GF-D8 (cell line): ENCODE data around the gene PSMC4.

Source experiments
- DNase-seq: peaks from one replicate; lab custom pipeline; 2025; lab: John Stamatoyannopoulos, UW

The PSMC4 gene

DNA sequence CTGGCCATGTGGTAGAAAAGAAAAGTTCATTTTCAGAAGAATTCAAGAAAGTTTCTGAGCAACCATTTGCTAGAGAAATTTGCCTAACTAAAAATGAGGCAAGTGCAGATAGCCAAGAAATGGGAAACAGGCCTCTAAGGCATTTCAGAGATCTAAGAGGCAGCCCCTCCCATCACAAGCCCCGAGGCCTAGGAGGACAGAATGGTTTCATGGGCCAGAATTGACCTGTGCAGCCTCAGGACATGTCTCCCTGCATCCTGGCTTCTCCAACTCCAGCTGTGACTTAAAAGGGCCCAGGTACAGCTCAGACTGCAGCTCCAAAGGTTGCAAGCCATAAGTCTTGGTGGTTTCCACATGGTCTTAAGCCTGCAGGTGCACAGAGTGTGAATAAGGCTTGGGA lies 22.6 kb downstream of the PSMC4 start:
- DNase-seq: no peak

GRCh38 chr19:39994361-39994760 lies 23.4 kb downstream of the PSMC4 start:
- DNase-seq: no peak

GRCh38 chr19:39995794-39996193 lies 24.8 kb downstream of the PSMC4 start:
- DNase-seq: no peak

GRCh38 chr19:39996218-39996810 lies 25.3 kb downstream of the PSMC4 start:
- DNase-seq: no peak

DNA sequence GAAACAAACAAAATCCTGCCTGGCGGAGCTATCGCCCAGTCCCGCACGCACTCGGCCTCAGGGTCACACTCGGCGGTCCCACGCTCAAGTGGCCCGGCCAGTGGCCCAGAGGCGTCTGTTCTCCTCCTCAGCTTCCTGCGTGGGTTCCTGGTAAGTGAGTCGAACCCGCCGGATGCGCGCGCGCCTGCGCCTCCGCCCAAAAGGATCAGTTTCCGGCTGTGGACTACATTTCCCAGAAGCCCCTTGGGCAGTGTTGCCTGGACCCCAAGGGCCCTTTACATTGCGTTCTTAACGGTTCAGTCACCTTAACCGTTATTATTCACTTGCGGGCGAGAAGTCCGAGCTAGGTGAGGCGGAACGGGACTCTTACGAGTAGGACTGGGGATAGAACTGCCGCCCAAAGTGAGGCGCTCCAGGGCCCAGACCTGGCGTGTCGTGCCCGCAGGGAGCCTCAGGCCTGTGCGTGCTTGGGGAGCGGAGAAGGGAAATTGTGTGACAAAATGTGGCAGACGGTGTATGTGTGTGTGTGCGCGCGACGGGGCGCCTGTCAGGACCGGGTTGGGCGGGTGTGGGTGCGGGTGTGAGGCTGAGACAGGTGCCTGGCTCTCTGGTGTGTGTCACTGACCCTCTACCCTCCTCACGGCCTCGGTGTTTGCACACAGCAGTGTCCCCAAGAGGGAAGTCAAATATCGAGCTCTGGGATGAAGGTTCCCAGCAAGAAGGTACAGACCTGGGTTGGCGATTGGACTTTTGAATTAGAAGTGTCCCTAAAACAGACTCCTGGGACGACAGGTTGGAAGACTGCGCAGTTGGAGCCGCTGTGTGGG lies 26.1 kb downstream of the PSMC4 start, which contains the start of gene ZNF546:
ZNF546 (plus strand) TSS at position 250 of the 827 bp plus-strand sequence. CDS start 1,267 bp downstream, outside the sequence.
- peak; percentile 79 for DNase-seq

DNA sequence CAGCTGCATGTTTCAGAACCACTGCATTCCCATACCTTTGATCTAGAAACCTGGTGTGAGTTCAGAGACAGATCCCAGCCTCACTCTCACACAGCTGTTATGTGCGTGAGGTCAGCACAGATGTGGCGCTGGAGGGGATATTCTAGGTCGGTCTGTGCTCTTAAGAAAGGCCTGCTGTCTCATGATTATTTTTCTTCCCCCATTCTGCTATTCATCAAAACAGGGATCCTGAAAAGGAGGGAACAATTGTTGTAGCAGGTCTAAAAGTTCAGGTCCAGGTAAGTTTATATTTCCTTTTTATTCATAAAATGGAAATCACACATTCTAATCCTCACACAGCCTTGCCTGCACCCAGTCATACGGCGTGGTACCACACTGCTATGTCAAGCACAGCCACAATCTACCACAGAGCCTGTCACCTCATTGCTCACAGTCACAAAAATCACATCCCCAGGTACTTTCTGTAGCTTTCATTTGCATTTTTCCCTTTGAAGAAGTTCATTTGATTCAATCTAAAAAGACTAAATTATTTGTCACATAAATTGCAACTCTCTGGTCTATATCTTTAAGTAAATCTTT lies 26.8 kb downstream of the PSMC4 start:
- DNase-seq: no peak

DNA sequence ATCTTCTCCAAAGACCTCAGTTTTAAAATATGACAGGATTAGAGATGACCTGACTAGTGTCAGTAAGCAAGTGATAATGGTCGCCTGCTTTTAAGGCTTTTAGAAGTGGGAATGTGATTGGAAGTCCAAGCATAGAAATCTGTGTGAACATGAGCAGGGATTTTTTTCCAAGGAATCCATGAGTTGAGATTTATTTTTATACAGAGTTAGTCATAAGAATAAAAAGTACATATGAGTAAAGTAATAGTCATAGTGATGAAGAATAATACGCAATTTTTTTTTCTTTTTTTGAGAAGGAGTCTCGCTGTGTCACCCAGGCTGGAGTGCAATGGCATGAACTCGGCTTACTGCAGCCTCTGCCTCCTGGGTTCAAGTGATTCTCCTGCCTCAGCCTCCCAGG lies 27.5 kb downstream of the PSMC4 start:
- DNase-seq: no peak

DNA sequence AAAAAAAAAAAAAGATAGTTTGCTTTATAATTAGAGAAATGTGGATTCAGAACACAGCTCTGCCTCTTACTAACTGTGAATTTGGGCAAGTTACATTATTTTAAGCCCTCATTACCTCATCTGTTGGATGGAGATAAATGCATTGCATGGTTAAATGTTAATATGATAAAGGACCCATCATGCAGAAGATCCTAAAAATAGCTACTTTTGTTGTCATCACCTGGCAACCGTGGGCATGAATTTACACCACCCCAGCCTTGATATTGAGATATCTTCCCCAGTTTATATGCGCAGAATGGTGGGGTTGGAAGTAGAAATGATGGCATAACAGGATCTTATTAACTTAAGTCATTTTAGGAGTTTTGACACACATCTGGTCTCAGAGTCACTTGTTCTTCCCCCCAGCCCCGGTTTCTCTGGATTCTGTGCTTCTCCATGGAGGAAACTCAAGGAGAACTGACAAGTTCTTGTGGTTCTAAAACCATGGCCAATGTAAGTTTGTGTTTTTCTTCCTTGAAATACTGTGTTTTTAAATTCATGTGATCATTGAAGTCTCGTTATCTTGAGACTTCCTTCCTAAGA lies 34.8 kb downstream of the PSMC4 start:
- no peak for DNase-seq

DNA sequence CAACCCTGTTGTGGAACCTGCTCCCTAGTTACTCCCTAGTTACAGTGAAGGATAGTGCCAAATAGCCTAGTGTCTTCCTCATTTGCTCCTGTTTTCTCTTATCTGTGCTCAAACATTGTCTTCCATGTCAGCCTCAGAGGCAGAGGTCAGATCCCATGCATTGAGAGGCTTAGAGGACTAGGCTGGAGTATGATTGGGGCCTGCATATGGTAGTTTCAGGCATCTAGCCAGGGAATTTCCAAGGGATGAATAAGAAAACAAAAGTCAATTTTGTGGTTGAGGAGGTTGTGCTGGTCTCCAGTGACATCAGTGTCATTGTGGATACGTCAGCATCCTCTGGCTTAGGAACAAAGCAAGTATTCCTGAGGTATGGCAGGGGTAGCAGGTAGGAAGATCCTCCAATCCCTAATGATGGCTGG lies 35.3 kb downstream of the PSMC4 start:
- DNase-seq: no peak

- no peak for DNase-seq
Measured at GRCh38 chr19:40009674-40010073, 38.7 kb downstream of the PSMC4 start.

DNA sequence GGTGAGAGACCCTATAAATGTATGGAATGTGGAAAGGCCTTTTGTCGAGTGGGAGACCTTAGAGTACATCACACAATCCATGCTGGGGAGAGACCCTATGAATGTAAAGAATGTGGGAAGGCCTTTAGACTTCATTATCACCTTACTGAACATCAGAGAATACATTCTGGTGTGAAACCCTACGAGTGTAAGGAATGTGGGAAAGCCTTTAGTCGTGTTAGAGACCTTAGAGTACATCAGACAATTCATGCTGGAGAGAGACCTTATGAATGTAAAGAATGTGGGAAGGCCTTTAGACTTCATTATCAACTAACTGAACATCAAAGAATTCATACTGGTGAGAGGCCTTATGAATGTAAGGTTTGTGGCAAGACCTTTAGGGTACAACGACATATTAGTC lies 43.0 kb downstream of the PSMC4 start:
- DNase-seq: no peak

- no peak for DNase-seq
Measured at GRCh38 chr19:40023969-40024368, 53.0 kb downstream of the PSMC4 start.

DNA sequence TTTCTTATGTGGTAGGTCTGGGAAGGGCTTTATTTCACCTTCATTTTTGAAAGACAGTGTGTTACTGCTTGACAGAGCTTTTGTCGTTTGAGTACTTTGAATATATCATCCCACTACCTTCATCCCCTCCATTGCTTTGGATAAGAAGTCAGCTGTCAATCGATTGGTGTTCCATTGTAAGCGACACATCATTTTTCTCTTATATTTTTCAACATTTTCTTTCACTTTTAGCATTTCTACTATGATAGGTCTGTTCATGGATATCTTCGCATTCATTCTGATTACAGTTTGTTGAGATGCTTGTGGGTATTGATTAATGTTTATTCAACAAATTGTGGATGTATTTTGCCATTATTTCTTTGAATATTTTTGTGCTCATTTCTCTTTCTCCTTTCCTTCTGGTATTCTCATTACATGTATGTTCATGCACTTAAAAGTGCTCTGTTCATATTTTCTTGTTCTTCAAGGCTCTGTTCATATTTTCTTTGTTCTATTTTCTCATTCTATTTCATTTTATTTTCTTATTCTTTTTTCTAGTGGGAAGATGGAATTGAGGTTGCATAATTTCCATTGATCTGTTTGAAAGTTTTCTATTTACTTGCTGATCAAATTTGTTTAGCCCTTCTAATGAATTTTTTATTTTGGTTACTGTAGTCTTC lies 55.1 kb downstream of the PSMC4 start:
- no peak for DNase-seq

DNA sequence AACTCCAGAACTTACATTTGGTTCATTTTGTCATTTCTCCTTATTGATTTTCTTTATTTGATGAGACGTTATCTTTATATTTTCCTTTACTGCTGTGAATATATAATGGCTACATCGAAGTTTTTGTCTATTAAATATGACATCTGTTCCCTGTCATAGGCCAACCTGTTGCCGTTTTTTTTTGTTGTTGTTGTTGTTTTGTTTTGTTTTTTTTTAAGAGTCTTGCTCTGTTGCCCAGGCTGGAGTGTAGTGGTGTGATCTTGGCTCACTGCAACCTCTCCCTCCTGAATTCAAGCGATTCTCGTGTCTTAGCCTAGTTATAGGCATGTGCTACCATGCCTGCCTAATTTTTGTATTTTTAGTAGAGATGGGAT lies 55.6 kb downstream of the PSMC4 start:
- DNase-seq: no peak
